ENCODE results near the gene LYL1.
"Not testable (repeated sequence)": the region's sequence is repeated elsewhere in the genome, so short reads cannot be mapped to it uniquely, and the experiment has no call there.

The LYL1 gene

GRCh38 chr19:13102666-13103580 lies at the start of gene LYL1:
Gene LYL1, minus strand, starts transcription at chr19:13102858. Its CDS starts 1,687 bp downstream, at chr19:13101171.
- no peak for DNase-seq (ENCODE audit: low spot score)

- DNase-seq (ENCODE audit: low spot score), result peak; percentile 97
Observed at GRCh38 chr19:13151605-13152355, 49.1 kb upstream of the LYL1 start.

DNA sequence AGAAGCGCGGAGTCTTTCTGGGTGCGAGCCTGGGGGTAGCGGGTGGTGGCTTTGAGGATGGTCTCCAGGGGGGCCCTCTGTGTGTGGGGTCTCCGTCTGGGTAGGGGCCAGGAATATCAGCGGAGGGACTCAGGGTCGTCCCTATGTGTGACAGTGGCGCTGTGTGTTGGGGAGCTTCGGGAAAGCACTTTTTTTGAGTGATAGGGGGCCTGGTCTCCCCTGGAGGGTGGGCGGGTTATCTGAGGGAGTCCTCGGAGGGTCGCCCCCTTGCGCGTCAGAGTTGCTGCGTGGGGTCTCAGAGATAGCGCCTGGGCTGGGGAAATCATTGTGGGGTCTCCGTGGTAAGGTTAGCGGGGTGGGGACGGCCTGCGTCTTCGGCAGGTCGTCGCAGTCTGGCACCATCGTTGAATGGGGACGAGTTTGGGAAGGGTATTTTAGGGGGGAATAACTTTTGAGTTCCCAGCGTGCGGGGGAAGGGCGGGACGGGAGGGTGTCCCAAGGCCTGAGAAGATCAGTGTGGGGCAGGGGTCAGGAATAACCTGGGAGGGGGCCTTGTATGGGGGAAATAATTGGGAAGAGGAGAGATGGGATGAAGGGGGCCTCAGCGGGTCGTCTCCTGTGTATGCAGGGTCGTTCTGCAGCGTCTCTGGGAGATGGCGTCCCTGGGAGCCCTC lies 48.4 kb upstream of the LYL1 start:
- peak; percentile 29 for DNase-seq (ENCODE audit: low spot score)

DNA sequence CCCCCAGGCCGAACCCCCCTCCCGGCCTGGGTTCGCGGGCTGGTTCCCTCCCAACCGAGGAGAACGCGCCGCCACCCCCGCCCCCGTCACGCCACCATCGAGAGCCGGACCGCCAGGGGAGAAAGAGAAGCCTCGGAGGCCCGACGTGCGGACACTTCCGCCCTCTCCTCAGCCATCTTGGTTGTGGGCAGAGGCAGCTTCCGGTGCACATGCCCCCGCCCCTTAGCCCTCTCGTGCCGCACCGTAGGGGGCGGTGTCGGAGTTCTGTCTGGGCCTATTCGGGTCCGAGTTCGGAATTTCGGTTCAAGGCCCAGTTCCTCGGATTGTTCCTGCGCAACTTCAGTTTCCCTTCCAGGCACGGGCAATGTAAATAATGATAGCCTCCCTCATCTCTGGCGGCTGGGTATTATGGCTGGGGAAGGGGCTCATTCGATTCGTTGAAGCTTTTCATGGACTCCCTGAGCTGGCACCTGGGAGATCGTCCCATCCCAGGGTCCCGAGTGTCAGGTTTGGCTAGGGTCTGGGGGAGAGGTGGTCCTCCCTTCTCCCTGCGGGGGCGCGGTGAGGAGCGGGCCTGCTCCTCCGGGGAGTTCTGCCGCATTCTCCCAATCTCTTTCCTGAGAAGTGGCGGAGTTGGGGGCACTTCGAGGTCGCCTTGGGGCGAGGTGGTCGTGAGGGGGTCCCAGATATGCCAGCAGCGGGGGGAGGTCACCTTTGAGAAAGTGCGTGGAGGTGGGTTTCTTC lies 47.7 kb upstream of the LYL1 start, which contains the start of the genes IER2 and STX10:
Gene IER2 (plus strand): TSS at position 225 of the 744 bp plus-strand sequence. CDS start 2,776 bp downstream, outside the sequence.
Gene STX10 (minus strand): TSS at position 189 of the 744 bp plus-strand sequence. CDS start 202 bp downstream, outside the sequence.
- DNase-seq (ENCODE audit: low spot score), result peak; percentile 95

GRCh38 chr19:13149628-13150186 lies 47.0 kb upstream of the LYL1 start:
- peak; percentile 44 for DNase-seq (ENCODE audit: low spot score)

GRCh38 chr19:13149173-13149627 lies 46.5 kb upstream of the LYL1 start:
- not testable (repeated sequence) for DNase-seq (ENCODE audit: low spot score)

GRCh38 chr19:13146763-13147563 lies 44.3 kb upstream of the LYL1 start:
- no peak for DNase-seq (ENCODE audit: low spot score)

DNA sequence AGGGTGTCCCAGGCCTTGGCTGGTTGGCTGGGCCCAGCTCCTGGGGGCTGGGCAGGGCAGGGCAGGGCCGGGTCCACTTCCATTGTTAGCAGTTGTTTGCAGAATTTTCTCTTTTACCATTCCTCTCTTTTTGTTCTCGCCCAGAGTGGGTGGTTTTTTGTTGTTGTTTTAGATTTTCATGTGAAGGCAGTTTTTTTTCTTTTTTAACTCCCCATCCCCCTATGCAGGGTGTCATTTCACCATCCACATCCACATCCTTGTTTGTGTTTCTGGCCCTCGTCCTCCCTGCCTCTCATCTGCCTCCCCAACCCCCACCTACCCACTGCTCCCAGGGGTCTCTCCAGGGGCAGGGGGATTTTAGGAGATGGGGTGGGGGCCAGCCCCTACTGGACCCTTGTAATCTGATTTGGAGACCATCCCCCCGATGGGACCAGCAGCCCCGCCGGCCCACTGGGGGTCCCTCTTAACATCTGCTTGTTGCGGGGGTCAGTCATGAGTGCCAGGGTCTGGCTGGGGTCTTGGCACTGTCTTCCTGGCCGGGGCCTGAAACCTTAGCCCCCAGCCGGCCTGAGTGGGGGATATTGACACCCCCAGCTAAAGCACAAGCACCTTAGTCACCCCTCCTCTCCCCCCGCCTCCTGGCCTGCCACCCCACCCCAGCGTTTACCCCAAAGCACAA lies 37.1 kb upstream of the LYL1 start:
- DNase-seq (ENCODE audit: low spot score), result no peak

GRCh38 chr19:13138916-13139198 lies 36.2 kb upstream of the LYL1 start:
- no peak for DNase-seq (ENCODE audit: low spot score)

DNA sequence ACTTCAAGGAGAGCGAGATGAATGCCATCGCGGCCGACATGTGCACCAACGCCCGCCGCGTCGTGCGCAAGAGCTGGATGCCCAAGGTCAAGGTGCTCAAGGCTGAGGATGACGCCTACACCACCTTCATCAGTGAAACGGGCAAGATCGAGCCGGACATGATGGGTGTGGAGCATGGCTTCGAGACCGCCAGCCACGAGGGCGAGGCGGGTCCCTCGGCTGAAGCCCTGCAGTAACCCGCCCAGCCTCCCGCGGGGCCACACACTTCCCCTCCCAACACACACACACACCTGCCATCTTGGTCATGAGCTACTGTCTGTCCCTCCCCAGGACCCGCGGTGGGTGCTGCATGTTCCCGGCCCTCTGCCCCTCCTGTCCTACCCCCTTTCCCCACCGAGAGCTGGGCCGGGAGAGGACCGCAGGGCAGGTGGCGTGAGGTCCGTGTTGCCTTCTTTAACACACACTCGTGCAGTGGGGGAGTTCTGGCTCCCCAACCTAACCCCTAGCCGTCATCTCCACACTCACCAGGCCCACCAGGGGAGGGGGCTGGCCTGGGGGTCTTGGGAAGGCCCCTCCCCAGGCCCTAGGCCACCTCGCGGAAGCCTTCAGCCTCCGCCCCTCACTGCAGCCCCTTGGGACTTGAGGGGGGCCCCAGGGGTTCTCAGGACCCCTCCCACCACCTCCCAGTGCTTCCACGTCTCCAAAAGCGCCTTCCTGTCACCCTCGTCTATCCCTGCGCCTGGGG lies 35.7 kb upstream of the LYL1 start:
- DNase-seq (ENCODE audit: low spot score), result no peak

DNA sequence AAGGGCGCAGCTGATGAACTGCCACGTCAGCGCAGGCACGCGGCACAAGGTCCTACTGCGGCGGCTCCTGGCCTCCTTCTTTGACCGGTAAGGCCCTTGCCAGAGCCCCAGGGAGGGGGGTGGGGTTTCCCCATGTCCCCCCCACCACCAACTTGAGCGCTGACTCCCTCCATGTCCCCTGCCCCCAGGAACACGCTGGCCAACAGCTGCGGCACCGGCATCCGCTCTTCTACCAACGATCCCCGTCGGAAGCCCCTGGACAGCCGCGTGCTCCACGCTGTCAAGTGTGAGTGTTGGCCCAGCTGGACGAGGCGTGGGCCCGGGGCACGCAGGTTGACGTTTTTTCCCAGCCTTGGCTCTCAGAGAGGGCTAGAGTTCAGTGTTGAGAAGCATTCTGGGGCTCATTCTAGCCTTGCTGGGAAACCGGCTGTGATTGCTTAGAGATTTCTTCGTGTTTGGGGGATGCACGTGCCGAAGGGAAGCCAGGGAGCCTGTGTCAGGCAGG lies 34.7 kb upstream of the LYL1 start:
- no peak for DNase-seq (ENCODE audit: low spot score)

DNA sequence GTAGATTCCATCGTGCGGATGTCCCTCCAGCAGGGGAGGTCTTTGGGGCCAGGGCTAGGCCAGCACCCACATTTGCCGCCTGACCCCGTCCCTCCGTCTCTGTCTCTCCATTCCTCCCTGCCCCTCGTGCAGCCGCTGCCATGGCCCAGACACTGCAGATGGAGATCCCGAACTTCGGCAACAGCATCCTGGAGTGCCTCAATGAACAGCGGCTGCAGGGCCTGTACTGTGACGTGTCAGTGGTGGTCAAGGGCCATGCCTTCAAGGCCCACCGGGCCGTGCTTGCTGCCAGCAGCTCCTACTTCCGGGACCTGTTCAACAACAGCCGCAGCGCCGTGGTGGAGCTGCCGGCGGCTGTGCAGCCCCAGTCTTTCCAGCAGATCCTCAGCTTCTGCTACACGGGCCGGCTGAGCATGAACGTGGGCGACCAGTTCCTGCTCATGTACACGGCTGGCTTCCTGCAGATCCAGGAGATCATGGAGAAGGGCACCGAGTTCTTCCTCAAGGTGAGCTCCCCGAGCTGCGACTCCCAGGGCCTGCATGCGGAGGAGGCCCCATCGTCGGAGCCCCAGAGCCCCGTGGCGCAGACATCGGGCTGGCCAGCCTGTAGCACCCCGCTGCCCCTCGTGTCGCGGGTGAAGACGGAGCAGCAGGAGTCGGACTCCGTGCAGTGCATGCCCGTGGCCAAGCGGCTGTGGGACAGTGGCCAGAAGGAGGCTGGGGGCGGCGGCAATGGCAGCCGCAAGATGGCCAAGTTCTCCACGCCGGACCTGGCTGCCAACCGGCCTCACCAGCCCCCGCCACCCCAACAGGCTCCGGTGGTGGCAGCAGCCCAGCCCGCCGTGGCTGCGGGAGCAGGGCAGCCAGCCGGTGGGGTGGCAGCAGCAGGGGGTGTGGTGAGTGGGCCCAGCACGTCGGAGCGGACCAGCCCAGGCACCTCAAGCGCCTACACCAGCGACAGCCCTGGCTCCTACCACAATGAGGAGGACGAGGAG lies 32.7 kb upstream of the LYL1 start:
- no peak for DNase-seq (ENCODE audit: low spot score)

DNA sequence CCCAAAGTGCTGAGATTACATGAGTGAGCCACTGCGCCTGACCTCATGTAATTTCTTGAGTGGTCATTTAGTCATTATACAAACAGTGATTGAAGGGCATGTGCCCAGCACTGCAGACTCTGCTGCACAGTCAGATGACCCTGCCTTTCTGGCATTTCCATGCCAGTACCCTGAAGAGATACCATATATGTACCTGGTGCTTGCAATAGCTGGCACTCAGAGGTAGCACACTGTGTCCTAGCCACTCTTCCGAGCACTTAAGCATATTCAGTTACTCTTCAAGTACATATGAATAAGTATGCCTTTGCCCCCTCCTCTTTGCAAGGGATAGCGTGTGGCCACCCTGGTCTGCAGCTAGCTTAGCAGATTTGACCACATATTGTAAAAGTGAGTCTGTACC lies 32.0 kb upstream of the LYL1 start:
- DNase-seq (ENCODE audit: low spot score), result no peak

GRCh38 chr19:13133241-13133870 lies 30.7 kb upstream of the LYL1 start:
- no peak for DNase-seq (ENCODE audit: low spot score)

- DNase-seq (ENCODE audit: low spot score), result no peak
Observed at GRCh38 chr19:13132471-13133180, 30.0 kb upstream of the LYL1 start.

DNA sequence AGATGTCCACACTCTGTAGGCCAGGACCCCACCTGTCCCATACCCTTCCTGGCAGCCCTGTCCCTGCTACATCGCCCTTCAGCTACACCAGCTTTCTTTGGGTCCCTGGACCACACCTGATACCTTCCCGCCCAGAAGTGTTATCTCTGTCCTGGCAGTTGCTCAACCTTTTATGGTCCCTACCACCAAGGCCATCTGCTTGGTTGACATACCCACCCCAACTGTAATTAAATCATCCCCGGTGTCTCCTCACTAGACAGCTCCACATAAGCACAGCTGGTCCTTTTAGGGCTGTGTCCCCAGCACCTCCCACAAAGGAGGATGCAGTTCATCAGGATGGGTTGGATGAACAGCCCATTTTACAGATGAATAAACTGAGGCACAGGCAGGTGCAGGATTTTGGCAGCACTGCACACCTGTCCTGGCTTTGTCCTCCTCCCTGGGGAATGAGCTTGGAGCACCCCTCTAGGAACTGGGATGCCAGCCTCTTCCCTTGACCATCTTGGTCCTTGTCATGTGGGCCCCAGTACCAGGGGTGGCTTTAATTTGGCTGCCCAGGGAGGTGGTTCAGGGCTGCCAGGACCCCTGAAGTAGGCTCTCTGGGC lies 28.3 kb upstream of the LYL1 start:
- no peak for DNase-seq (ENCODE audit: low spot score)

Data from cerebellar cortex (tissue), 1 donor.